ENCODE data around the gene ITPRID1. TPM values are rescaled to one million over a fixed set of nuclear protein-coding genes. Genes with fewer than 3 reads are reported as not detected.

ITPRID1 gene
- total RNA-seq, 1 donor from 2014 or later: not detected

DNA sequence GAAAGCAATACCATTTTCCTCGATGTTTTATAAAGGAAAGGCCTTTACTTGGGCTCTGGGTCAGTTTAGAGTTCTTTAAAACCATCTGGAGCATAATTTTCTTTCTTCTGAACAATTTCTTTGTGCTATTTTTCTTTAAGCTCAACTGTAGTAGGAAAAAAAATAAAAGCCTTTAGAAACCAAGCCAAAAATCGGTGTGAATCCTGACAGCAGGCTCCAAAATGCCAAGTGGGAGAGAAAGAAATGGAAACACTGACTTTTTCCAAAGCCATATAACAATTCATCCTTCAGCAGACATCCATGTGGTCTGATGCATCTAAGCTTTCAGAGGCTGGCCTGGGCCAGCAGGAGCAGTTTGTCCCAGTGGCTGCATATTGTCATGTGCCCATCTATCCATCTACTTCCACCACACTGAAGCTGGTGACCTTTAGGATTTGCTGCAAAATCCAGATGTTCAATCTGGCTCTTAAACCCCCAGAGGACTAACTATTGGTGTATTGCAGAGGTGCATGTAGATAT is 23.0 kb upstream of the ITPRID1 start:
- Mint-ChIP-seq H3K36me3 (ENCODE audit: low read depth) (no peaks in the 10 kb centered on the region), H3K9me3 (no peaks in the 10 kb centered on the region), H3K27me3 (ENCODE audit: insufficient read depth) (no peaks in the 10 kb centered on the region), H3K27ac (no peak overlapping the region), H3K4me1 (ENCODE audit: low read depth) (no peaks in the 10 kb centered on the region), H3K4me3 (no peak overlapping the region)
- intact Hi-C loops (cut with micrococcal nuclease): no loop called here
- no peak for DNase-seq (ENCODE audit: low spot score)

DNA sequence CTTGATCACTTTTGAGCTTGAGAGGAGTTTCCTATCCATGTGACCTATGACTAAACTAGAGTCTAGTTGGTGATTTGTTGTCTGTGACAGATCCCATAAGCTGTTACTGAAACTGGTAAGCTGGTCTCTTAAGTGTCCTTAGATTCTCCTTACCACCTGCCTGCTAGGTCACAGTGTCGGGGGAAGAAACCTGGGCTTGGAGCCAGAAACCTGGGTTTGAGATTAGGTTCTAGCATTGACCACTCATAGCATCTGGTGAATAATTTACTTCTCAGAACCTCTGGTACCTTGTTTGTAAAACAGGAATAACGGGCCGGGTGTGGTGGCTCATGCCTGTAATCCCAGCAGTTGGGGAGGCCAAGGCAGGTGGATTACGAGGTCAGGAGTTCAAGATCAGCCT is 21.8 kb upstream of the ITPRID1 start:
- H3K4me1 Mint-ChIP-seq (ENCODE audit: low read depth): no peaks in the 10 kb centered on the region
- H3K4me3 Mint-ChIP-seq: no peak overlapping the region
- H3K36me3 Mint-ChIP-seq (ENCODE audit: low read depth): no peaks in the 10 kb centered on the region
- H3K27me3 Mint-ChIP-seq (ENCODE audit: insufficient read depth): no peaks in the 10 kb centered on the region
- H3K9me3 Mint-ChIP-seq: no peaks in the 10 kb centered on the region
- H3K27ac Mint-ChIP-seq: no peak overlapping the region
- intact Hi-C loops (cut with micrococcal nuclease): no loop called here
- DNase-seq (ENCODE audit: low spot score): no peak

DNA sequence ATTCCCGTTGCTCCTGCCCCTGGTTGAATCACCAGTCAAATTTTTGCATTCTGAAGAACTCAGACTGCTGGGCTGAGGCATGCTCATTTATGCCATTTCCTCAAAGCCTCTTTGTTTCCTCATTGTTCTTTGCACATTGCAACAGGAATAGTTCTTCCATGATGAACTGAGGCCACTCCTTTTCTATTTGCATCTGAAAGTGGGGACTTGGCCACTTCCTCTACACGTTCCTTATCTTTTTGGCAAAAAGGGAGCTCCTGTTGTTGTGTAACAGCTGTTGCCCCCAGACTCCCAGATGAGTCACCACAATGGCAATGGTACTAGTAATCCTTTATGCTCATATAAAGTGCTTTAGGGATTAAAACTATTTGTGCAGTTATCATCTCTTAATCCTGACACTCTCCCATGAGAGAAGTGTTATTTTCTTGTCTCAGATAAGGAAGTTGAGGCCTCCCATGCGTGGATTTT is 20.1 kb upstream of the ITPRID1 start:
- intact Hi-C loops (cut with micrococcal nuclease): loop anchor here (1.0 kb wide), 1 partner anchor 25 kb away; no protein-coding TSS in a partner anchor
- H3K4me1 Mint-ChIP-seq (ENCODE audit: low read depth): no peaks in the 10 kb centered on the region
- no peak overlapping the region for H3K4me3 Mint-ChIP-seq
- no peaks in the 10 kb centered on the region for H3K36me3 Mint-ChIP-seq (ENCODE audit: low read depth)
- DNase-seq (ENCODE audit: low spot score): no peak
- no peaks in the 10 kb centered on the region for H3K27me3 Mint-ChIP-seq (ENCODE audit: insufficient read depth)
- no peaks in the 10 kb centered on the region for H3K9me3 Mint-ChIP-seq
- H3K27ac Mint-ChIP-seq: no peak overlapping the region

DNA sequence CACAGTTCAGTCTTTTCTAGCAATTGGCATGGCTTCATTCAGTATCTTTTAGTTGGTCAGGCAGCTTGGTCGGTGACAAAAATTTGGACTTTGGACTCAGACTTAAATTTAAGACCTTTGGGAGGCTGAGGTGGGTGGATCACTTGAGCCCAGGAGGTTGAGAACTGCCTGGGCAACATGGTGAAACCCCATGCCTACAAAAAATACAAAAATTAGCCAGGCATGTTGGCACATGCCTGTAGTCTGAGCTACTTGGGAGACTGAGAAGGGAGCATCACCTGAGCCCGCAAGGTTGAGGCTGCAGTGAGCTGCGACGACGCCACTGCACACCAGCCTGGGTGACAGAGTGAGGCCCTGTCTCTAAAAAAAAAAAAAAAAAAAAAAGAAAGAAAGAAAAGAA is 19.5 kb upstream of the ITPRID1 start:
- H3K27me3 Mint-ChIP-seq (ENCODE audit: insufficient read depth): no peaks in the 10 kb centered on the region
- no peak overlapping the region for H3K27ac Mint-ChIP-seq
- intact Hi-C loops (cut with micrococcal nuclease): no loop called here
- no peaks in the 10 kb centered on the region for H3K9me3 Mint-ChIP-seq
- no peak overlapping the region for H3K4me3 Mint-ChIP-seq
- no peaks in the 10 kb centered on the region for H3K36me3 Mint-ChIP-seq (ENCODE audit: low read depth)
- no peak for DNase-seq (ENCODE audit: low spot score)
- no peaks in the 10 kb centered on the region for H3K4me1 Mint-ChIP-seq (ENCODE audit: low read depth)

DNA sequence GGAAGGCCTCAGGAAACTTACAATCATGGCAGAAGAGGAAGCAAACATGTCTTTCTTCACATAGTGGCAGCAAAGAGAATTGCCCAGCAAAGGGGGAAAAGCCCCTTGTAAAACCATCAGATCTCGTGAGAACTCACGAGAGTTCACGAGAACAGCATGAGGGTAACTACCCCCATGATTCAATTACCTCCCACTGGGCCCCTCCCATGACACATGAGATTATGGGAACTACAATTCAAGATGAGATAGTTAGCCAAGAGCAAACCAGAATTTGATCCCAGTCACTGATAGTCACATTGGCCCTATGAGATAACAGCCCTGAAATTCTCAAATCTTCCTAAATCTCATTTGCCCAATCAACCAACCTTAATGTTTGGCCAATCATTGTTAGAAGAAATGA is 18.2 kb upstream of the ITPRID1 start:
- no peaks in the 10 kb centered on the region for H3K27me3 Mint-ChIP-seq (ENCODE audit: insufficient read depth)
- H3K27ac Mint-ChIP-seq: no peak overlapping the region
- DNase-seq (ENCODE audit: low spot score): no peak
- H3K36me3 Mint-ChIP-seq (ENCODE audit: low read depth): no peaks in the 10 kb centered on the region
- intact Hi-C loops (cut with micrococcal nuclease): no loop called here
- H3K4me1 Mint-ChIP-seq (ENCODE audit: low read depth): no peaks in the 10 kb centered on the region
- no peak overlapping the region for H3K4me3 Mint-ChIP-seq
- no peaks in the 10 kb centered on the region for H3K9me3 Mint-ChIP-seq

DNA sequence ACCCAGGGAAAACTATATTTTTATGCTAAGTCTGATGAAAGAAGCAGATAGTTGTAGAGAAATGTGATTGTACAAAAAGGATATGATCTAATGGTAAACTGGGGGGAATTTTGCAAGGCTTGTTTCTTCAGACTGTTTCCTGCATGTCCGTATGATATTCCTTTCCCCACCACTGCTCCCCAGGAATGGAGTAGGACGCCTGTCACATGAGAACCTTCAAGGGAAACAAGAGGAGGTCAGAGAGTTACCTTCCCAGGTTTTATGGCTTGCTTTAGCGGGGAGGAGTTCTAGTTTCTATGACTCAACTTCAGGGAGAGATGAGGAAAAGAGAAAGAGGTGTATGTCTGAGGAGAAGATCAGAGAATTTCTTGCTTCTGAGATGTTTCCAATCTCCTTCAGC is 16.4 kb upstream of the ITPRID1 start:
- Mint-ChIP-seq H3K36me3 (ENCODE audit: low read depth) (no peaks in the 10 kb centered on the region), H3K4me1 (ENCODE audit: low read depth) (no peaks in the 10 kb centered on the region), H3K27me3 (ENCODE audit: insufficient read depth) (no peaks in the 10 kb centered on the region), H3K9me3 (no peaks in the 10 kb centered on the region), H3K4me3 (no peak overlapping the region), H3K27ac (no peak overlapping the region)
- intact Hi-C loops (cut with micrococcal nuclease): no loop called here
- no peak for DNase-seq (ENCODE audit: low spot score)

DNA sequence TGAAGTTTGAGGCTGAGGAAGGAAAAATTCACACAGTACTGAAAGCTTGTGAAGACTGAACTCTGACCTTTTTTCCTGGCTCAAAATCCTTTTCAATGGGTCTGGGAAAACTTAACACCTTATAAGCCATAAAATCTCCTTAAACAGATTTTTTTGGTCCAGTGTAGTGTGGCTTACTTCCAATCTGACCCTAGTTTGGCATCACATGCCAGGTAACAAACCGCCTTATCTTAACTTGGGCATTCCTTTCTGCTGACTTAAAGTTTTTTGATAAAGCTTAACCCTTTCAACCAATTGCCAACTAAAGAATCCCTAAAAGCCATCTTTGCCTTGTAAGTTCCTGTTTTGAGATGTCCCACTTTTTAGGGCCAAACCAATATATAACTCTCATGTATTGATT is 13.2 kb upstream of the ITPRID1 start:
- DNase-seq (ENCODE audit: low spot score): no peak
- intact Hi-C loops (cut with micrococcal nuclease): no loop called here
- H3K4me3 Mint-ChIP-seq: no peak overlapping the region
- no peaks in the 10 kb centered on the region for H3K27me3 Mint-ChIP-seq (ENCODE audit: insufficient read depth)
- H3K27ac Mint-ChIP-seq: no peak overlapping the region
- H3K9me3 Mint-ChIP-seq: no peaks in the 10 kb centered on the region
- no peaks in the 10 kb centered on the region for H3K4me1 Mint-ChIP-seq (ENCODE audit: low read depth)
- H3K36me3 Mint-ChIP-seq (ENCODE audit: low read depth): no peaks in the 10 kb centered on the region

DNA sequence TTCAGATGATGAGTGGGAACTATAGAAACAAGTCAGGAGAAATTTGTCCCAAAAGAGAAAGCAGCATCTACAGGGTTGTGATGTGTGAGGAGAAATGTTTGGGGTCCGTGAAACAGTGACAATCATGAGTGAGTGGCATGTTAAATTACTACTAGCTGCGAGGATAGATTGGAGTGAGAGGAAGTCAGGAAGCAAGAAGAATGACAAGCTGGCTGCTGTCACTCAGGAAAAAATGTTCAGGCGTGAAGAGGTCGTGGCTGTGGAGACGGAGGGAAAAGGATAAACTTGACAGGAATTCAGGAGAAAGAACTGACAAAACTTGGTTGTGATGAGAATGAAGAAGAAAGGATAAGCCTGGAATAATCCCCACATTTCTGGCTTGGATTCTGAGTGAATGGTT is 5.1 kb upstream of the ITPRID1 start:
- Mint-ChIP-seq H3K27me3 (ENCODE audit: insufficient read depth) (no peaks in the 10 kb centered on the region), H3K36me3 (ENCODE audit: low read depth) (no peaks in the 10 kb centered on the region), H3K4me1 (ENCODE audit: low read depth) (no peaks in the 10 kb centered on the region), H3K27ac (no peak overlapping the region), H3K4me3 (no peak overlapping the region), H3K9me3 (peaks cover 27% of the 10 kb centered on the region)
- intact Hi-C loops (cut with micrococcal nuclease): no loop called here
- DNase-seq (ENCODE audit: low spot score): no peak

DNA sequence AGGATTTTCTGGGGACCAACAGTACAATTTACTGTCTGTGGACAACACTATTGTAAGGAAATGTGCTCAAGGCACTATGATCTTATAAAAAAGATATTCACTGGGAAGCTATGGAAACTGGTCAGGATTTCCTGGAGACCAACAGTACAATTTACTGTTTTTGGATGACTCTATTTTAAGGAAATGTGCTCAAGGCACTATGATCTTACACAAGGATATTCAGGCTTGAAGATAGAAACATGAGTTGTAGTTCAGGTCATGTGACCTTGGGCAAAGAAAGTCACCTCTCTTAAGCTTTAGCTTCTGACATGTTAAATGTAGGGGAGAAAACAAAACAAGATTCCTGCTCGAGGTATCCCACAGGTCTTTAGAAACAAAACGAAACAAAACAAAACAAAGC is 1.7 kb upstream of the ITPRID1 start:
- Mint-ChIP-seq H3K4me3 (no peak overlapping the region), H3K9me3 (peaks cover 29% of the 10 kb centered on the region), H3K27me3 (ENCODE audit: insufficient read depth) (no peaks in the 10 kb centered on the region), H3K4me1 (ENCODE audit: low read depth) (no peaks in the 10 kb centered on the region), H3K27ac (no peak overlapping the region), H3K36me3 (ENCODE audit: low read depth) (no peaks in the 10 kb centered on the region)
- no peak for DNase-seq (ENCODE audit: low spot score)
- intact Hi-C loops (cut with micrococcal nuclease): no loop called here

DNA sequence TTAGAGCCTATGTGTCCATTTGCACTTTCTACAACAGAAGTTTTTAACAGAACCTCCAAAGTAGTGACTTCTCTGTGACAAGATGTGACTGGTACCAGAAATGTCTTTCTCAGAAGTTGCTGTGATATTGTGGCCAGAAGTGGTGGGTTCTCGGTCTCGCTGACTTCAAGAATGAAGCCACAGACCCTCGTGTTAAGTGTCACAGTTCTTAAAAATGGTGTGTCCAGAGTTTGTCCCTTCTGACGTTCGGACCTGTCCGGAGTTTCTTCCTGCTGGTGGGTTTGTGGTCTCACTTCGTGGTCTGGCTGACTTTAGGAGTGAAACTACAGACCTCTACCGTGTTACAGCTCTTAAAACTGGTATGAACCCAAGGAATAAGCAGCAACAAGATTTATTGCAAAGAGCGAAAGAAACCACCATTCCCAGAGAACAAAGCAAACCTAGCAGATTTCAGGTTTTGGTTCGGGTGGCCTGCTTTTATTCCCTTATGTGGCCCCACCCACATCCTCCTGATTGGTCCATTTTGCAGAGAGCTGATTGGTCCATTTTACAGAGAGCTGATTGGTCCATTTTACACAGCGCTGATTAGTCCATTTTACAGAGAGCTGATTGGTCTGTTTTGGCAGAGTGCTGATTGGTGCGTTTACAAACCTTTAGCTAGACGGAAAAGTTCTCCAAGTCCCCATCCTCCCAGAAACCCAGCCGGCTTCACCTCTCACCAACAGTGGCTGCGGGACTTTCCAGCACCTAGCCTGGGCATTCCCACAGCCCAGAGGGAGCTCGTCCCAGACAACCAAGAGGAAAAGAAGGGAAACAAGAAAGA is 3.0 kb downstream of the ITPRID1 start:
- Mint-ChIP-seq H3K9me3 (peaks cover 15% of the 10 kb centered on the region), H3K4me1 (ENCODE audit: low read depth) (no peaks in the 10 kb centered on the region), H3K36me3 (ENCODE audit: low read depth) (no peaks in the 10 kb centered on the region), H3K27me3 (ENCODE audit: insufficient read depth) (no peaks in the 10 kb centered on the region), H3K4me3 (no peak overlapping the region), H3K27ac (no peak overlapping the region)
- intact Hi-C loops (cut with micrococcal nuclease): no loop called here
- no peak for DNase-seq (ENCODE audit: low spot score)

DNA sequence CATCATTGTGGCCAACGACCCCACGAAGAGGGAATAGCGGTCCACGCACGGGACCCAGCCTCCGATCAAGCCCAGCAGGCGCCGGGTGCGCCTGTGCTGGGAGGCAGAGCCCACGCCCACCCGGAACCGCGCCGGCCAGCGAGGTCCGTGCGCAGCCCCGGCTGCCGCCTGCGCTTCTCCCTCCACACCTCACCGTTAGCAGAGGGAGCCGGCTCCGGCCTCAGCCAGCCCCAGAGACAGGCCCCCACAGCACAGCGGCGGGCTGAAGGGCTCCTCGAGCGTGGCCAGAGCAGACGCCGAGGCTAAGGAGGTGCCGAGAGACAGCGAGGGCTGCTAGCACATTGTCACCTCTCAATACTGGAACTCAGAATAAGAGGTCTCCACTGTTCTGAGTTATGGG is 3.6 kb downstream of the ITPRID1 start:
- intact Hi-C loops (cut with micrococcal nuclease): no loop called here
- H3K4me1 Mint-ChIP-seq (ENCODE audit: low read depth): no peaks in the 10 kb centered on the region
- H3K27me3 Mint-ChIP-seq (ENCODE audit: insufficient read depth): no peaks in the 10 kb centered on the region
- no peak overlapping the region for H3K27ac Mint-ChIP-seq
- peaks cover 9% of the 10 kb centered on the region for H3K9me3 Mint-ChIP-seq
- no peak for DNase-seq (ENCODE audit: low spot score)
- H3K4me3 Mint-ChIP-seq: no peak overlapping the region
- H3K36me3 Mint-ChIP-seq (ENCODE audit: low read depth): no peaks in the 10 kb centered on the region

DNA sequence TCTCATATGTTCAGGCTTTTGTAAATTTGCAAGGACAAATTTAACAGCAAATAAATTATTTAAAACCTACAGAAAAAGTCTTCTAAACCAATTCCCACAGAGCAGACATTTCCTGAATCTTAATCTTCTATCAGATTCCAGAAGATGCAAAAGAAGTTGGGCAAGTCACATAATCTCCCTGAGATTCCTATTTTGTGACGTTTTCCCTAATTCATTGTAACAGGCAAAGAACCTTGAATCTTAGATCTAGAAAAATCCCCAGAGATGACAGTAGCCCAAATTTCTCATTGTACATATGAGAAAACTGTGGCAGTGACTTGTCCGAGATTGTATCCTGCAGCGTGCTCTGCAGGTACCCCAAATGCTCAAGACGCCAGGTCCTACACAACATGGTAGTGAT is 4.9 kb downstream of the ITPRID1 start:
- no peaks in the 10 kb centered on the region for H3K36me3 Mint-ChIP-seq (ENCODE audit: low read depth)
- H3K4me3 Mint-ChIP-seq: no peak overlapping the region
- no peaks in the 10 kb centered on the region for H3K4me1 Mint-ChIP-seq (ENCODE audit: low read depth)
- DNase-seq (ENCODE audit: low spot score): no peak
- H3K9me3 Mint-ChIP-seq: peaks cover 7% of the 10 kb centered on the region
- no peaks in the 10 kb centered on the region for H3K27me3 Mint-ChIP-seq (ENCODE audit: insufficient read depth)
- intact Hi-C loops (cut with micrococcal nuclease): no loop called here
- no peak overlapping the region for H3K27ac Mint-ChIP-seq

DNA sequence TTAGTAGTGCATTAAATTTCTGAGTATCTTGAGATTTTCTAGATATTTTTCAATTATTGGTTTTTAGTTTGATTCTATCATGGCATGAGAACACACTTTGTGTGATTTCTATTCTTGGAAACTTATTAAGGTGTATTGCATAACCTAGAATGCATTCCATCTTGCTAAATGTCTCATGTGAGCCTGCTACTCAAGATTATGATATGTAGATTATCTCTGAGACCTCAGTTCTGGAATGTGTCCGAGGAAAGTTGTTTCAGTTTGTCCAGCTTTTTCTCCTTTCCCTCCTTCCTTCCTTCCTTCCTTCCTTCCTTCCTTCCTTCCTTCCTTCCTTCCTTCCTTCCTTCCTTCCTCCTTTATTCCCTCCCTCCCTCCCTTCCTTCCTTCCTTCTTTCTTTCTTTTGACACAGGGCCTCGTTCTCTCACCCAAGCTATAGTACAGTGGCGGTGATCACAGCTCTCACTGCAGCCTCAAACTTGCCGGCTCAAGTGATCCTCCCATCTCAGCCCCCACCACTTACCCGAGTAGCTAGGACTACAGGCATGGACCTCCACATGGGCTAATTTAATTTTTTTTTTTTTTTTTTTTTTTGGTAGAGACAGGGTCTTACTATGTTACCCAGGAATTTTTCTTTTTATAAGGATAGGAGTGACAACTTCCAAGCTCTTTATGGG is 7.6 kb downstream of the ITPRID1 start:
- Mint-ChIP-seq H3K27ac (no peak overlapping the region), H3K27me3 (ENCODE audit: insufficient read depth) (no peaks in the 10 kb centered on the region)

More for the DNA sequence above, 7.6 kb downstream of the ITPRID1 start:
- H3K4me1 Mint-ChIP-seq (ENCODE audit: low read depth): no peaks in the 10 kb centered on the region
- intact Hi-C loops (cut with micrococcal nuclease): no loop called here
- no peak for DNase-seq (ENCODE audit: low spot score)
- peaks cover 4% of the 10 kb centered on the region for H3K9me3 Mint-ChIP-seq
- no peak overlapping the region for H3K4me3 Mint-ChIP-seq
- no peaks in the 10 kb centered on the region for H3K36me3 Mint-ChIP-seq (ENCODE audit: low read depth)

Measured in activated T-helper 1 cell treated with anti-CD3 and anti-CD28 coated beads, Interleukin-12 subunit alpha, Interleukin-12 subunit beta, Interleukin-2, Interleukin-4 antibody, amounts not matched to agents 30 ng/mL and 10 ng/mL and 1 ng/mL, durations not matched to agents 14 hours and 24 hours and 36 hours (primary cell).